GM23248 (cell line): Measurements from ENCODE around the gene B4GALT6.

ENCODE experiments used
- EZH2 ChIP-seq: fragments of 200-600 bp; sonication (generic); IDR thresholded peaks from 2 replicates; pipeline ENCODE4 v1.6.1; 2018; ENCODE audit warnings: antibody characterized with exemption, mild to moderate bottlenecking; ENCODE audit not compliant: insufficient read depth, poor library complexity, severe bottlenecking
- EZH2phosphoT487 ChIP-seq: fragments of 200-600 bp; sonication (generic); IDR thresholded peaks from 2 replicates; pipeline ENCODE4 v1.6.1; 2018; ENCODE audit warnings: antibody characterized with exemption, moderate library complexity, mild to moderate bottlenecking, low read depth; ENCODE audit not compliant: insufficient read depth

DNA sequence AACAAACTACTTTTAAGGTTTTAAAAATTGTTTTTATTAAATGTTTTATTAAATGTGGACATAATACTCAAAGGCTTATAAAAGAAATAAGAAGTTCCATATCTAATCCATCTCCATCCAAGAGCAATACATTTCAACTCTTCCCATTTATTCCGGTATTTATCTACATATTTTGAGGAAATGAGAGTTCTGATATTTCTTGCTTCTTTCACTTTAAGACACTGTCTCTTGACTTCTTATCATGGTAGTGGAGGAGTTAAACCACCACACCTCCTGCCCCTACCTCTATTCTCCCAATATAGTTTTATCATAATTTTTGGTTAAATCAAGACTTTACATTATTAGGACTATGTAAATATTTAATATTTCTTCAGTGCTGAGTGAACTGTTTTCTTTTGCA, 52.0 kb downstream of the B4GALT6 start:
- no peak for TF ChIP-seq EZH2
- TF ChIP-seq EZH2phosphoT487: no peak
